ENCODE data around the gene NADK2. TPM values are rescaled to one million over a fixed set of nuclear protein-coding genes. Genes with fewer than 3 reads are reported as not detected.
A peak's percentile ranks its signal among the peaks of the same experiment; 100 is the strongest.

Gene NADK2
- total RNA-seq, 1 experiment from 2014 or later: 36.9 TPM

GRCh38 chr5:36240779-36241630, 720 bp downstream of the NADK2 start:
- H3K36me3 ChIP-seq (ENCODE audit: insufficient read depth, low read length): no peaks in the 10 kb centered on the region
- peak; percentile 83 for DNase-seq
- H4K20me1 ChIP-seq (ENCODE audit: insufficient read depth, low read depth, low read length): no peaks in the 10 kb centered on the region
- H3K79me2 ChIP-seq (ENCODE audit: low read length): peaks cover 52% of the 10 kb centered on the region
- peak overlapping the region; percentile 90 for H3K9ac ChIP-seq (ENCODE audit: low read length)
- no peaks in the 10 kb centered on the region for H3K9me3 ChIP-seq (ENCODE audit: low read length)
- H3K27me3 ChIP-seq (ENCODE audit: low read length): no peaks in the 10 kb centered on the region
- peak overlapping the region; percentile 95 for H3K27ac ChIP-seq (ENCODE audit: low read length)
- H3K4me2 ChIP-seq (ENCODE audit: low read depth, low read length, poor library complexity, severe bottlenecking): peak overlapping the region; percentile 83
- H2AFZ ChIP-seq (ENCODE audit: low read length): no peak overlapping the region; the same call in 1 of the 2 replicates
- H3K9me2 ChIP-seq (replicated peaks; ENCODE audit: insufficient read depth, low read length): no peaks in the 10 kb centered on the region
- H3K4me1 ChIP-seq (ENCODE audit: low read length): peaks cover 61% of the 10 kb centered on the region
- peak overlapping the region; percentile 84 for H3K4me3 ChIP-seq (ENCODE audit: low read length)

- Histone ChIP-seq H3K4me2 (ENCODE audit: low read depth, low read length, poor library complexity, severe bottlenecking) (peak overlapping the region; percentile 83), H4K20me1 (ENCODE audit: insufficient read depth, low read depth, low read length) (no peaks in the 10 kb centered on the region), H2AFZ (ENCODE audit: low read length) (no peak overlapping the region), H3K27ac (ENCODE audit: low read length) (peak overlapping the region; percentile 95), H3K9ac (ENCODE audit: low read length) (peak overlapping the region; percentile 90), H3K4me3 (ENCODE audit: low read length) (peak overlapping the region; percentile 84), H3K27me3 (ENCODE audit: low read length) (no peaks in the 10 kb centered on the region), H3K36me3 (ENCODE audit: insufficient read depth, low read length) (no peaks in the 10 kb centered on the region), H3K9me2 (replicated peaks; ENCODE audit: insufficient read depth, low read length) (no peaks in the 10 kb centered on the region), H3K9me3 (ENCODE audit: low read length) (no peaks in the 10 kb centered on the region), H3K4me1 (ENCODE audit: low read length) (peaks cover 74% of the 10 kb centered on the region), H3K79me2 (ENCODE audit: low read length) (peaks cover 63% of the 10 kb centered on the region)
- DNase-seq: peak; percentile 78
Observed at GRCh38 chr5:36239370-36240293, 2.1 kb downstream of the NADK2 start.

- peak overlapping the region; percentile 90 for H3K9ac ChIP-seq (ENCODE audit: low read length)
- H3K4me3 ChIP-seq (ENCODE audit: low read length): peak overlapping the region; percentile 84
- no peaks in the 10 kb centered on the region for H3K27me3 ChIP-seq (ENCODE audit: low read length)
- peaks cover 80% of the 10 kb centered on the region for H3K4me1 ChIP-seq (ENCODE audit: low read length)
- peak; percentile 71 for DNase-seq
- peak overlapping the region; percentile 95 for H3K27ac ChIP-seq (ENCODE audit: low read length)
- no peaks in the 10 kb centered on the region for H3K9me3 ChIP-seq (ENCODE audit: low read length)
- H3K79me2 ChIP-seq (ENCODE audit: low read length): peaks cover 71% of the 10 kb centered on the region
- no peaks in the 10 kb centered on the region for H4K20me1 ChIP-seq (ENCODE audit: insufficient read depth, low read depth, low read length)
- no peaks in the 10 kb centered on the region for H3K9me2 ChIP-seq (replicated peaks; ENCODE audit: insufficient read depth, low read length)
- no peaks in the 10 kb centered on the region for H3K36me3 ChIP-seq (ENCODE audit: insufficient read depth, low read length)
- H3K4me2 ChIP-seq (ENCODE audit: low read depth, low read length, poor library complexity, severe bottlenecking): peak overlapping the region; percentile 83
- no peak overlapping the region for H2AFZ ChIP-seq (ENCODE audit: low read length)
Observed at GRCh38 chr5:36238502-36239295, 3.0 kb downstream of the NADK2 start.

- peak overlapping the region; percentile 83 for H3K4me2 ChIP-seq (ENCODE audit: low read depth, low read length, poor library complexity, severe bottlenecking)
- DNase-seq: peak; percentile 58
Observed at GRCh38 chr5:36237751-36238150, 4.0 kb downstream of the NADK2 start.

GRCh38 chr5:36236801-36237200, 4.9 kb downstream of the NADK2 start:
- peak; percentile 95 for DNase-seq
- H3K79me2 ChIP-seq (ENCODE audit: low read length): peaks cover 83% of the 10 kb centered on the region

More at GRCh38 chr5:36237751-36238150, 4.0 kb downstream of the NADK2 start:
- Histone ChIP-seq H2AFZ (ENCODE audit: low read length) (no peak overlapping the region), H3K9me2 (replicated peaks; ENCODE audit: insufficient read depth, low read length) (no peaks in the 10 kb centered on the region), H3K4me1 (ENCODE audit: low read length) (peaks cover 82% of the 10 kb centered on the region), H3K9me3 (ENCODE audit: low read length) (no peaks in the 10 kb centered on the region), H3K79me2 (ENCODE audit: low read length) (peaks cover 78% of the 10 kb centered on the region), H3K4me3 (ENCODE audit: low read length) (peak overlapping the region; percentile 84), H4K20me1 (ENCODE audit: insufficient read depth, low read depth, low read length) (no peaks in the 10 kb centered on the region), H3K27me3 (ENCODE audit: low read length) (no peaks in the 10 kb centered on the region), H3K36me3 (ENCODE audit: insufficient read depth, low read length) (no peaks in the 10 kb centered on the region), H3K27ac (ENCODE audit: low read length) (peak overlapping the region; percentile 95), H3K9ac (ENCODE audit: low read length) (peak overlapping the region; percentile 90)

GRCh38 chr5:36232533-36232932, 9.2 kb downstream of the NADK2 start:
- Histone ChIP-seq H3K27me3 (ENCODE audit: low read length) (no peaks in the 10 kb centered on the region), H3K27ac (ENCODE audit: low read length) (peak overlapping the region; percentile 53), H3K79me2 (ENCODE audit: low read length) (peaks cover 92% of the 10 kb centered on the region), H3K9ac (ENCODE audit: low read length) (no peak overlapping the region), H3K4me3 (ENCODE audit: low read length) (no peak overlapping the region), H4K20me1 (ENCODE audit: insufficient read depth, low read depth, low read length) (no peaks in the 10 kb centered on the region), H3K4me1 (ENCODE audit: low read length) (peaks cover 79% of the 10 kb centered on the region), H3K36me3 (ENCODE audit: insufficient read depth, low read length) (no peaks in the 10 kb centered on the region), H3K9me2 (replicated peaks; ENCODE audit: insufficient read depth, low read length) (no peaks in the 10 kb centered on the region), H3K4me2 (ENCODE audit: low read depth, low read length, poor library complexity, severe bottlenecking) (peak overlapping the region; percentile 28), H2AFZ (ENCODE audit: low read length) (no peak overlapping the region), H3K9me3 (ENCODE audit: low read length) (no peaks in the 10 kb centered on the region)
- no peak for DNase-seq

More at GRCh38 chr5:36236801-36237200, 4.9 kb downstream of the NADK2 start:
- Histone ChIP-seq H3K36me3 (ENCODE audit: insufficient read depth, low read length) (no peaks in the 10 kb centered on the region), H3K4me3 (ENCODE audit: low read length) (peak overlapping the region; percentile 84), H3K27ac (ENCODE audit: low read length) (peak overlapping the region; percentile 95), H3K27me3 (ENCODE audit: low read length) (no peaks in the 10 kb centered on the region), H2AFZ (ENCODE audit: low read length) (no peak overlapping the region), H3K4me1 (ENCODE audit: low read length) (peaks cover 86% of the 10 kb centered on the region), H3K9ac (ENCODE audit: low read length) (peak overlapping the region; percentile 90), H4K20me1 (ENCODE audit: insufficient read depth, low read depth, low read length) (no peaks in the 10 kb centered on the region), H3K9me3 (ENCODE audit: low read length) (no peaks in the 10 kb centered on the region), H3K4me2 (ENCODE audit: low read depth, low read length, poor library complexity, severe bottlenecking) (peak overlapping the region; percentile 83), H3K9me2 (replicated peaks; ENCODE audit: insufficient read depth, low read length) (no peaks in the 10 kb centered on the region)

GRCh38 chr5:36230151-36230790, 11.5 kb downstream of the NADK2 start:
- Histone ChIP-seq H2AFZ (ENCODE audit: low read length) (no peak overlapping the region), H3K4me2 (ENCODE audit: low read depth, low read length, poor library complexity, severe bottlenecking) (peak overlapping the region; percentile 28), H3K9ac (ENCODE audit: low read length) (no peak overlapping the region), H3K79me2 (ENCODE audit: low read length) (peaks cover 88% of the 10 kb centered on the region), H3K9me3 (ENCODE audit: low read length) (no peaks in the 10 kb centered on the region), H3K4me3 (ENCODE audit: low read length) (no peak overlapping the region), H3K27ac (ENCODE audit: low read length) (peak overlapping the region; percentile 57), H4K20me1 (ENCODE audit: insufficient read depth, low read depth, low read length) (no peaks in the 10 kb centered on the region), H3K4me1 (ENCODE audit: low read length) (peaks cover 56% of the 10 kb centered on the region), H3K27me3 (ENCODE audit: low read length) (no peaks in the 10 kb centered on the region), H3K36me3 (ENCODE audit: insufficient read depth, low read length) (peaks cover 15% of the 10 kb centered on the region), H3K9me2 (replicated peaks; ENCODE audit: insufficient read depth, low read length) (no peaks in the 10 kb centered on the region)
- no peak for DNase-seq
